Nephron progenitor cell (in vitro differentiated cells): ENCODE results near the gene ATP1A1.

Experiments
- DNase-seq: peaks from one replicate; pipeline ENCODE4 v3.0.0; 2021
- H3K27ac Mint-ChIP-seq: 2 replicates; pipeline ENCODE4 v1.8.0; 2021; ENCODE audit warnings: mild to moderate bottlenecking, moderate library complexity, mixed read lengths
- H3K27me3 Mint-ChIP-seq: 2 replicates; pipeline ENCODE4 v1.8.0; 2021; ENCODE audit warnings: mild to moderate bottlenecking, low read depth, mixed read lengths; ENCODE audit not compliant: poor library complexity
- H3K36me3 Mint-ChIP-seq: 2 replicates; pipeline ENCODE4 v1.8.0; 2021; ENCODE audit warnings: low read depth, mixed read lengths
- H3K4me1 Mint-ChIP-seq: 2 replicates; pipeline ENCODE4 v1.8.0; 2021; ENCODE audit warnings: mixed read lengths
- H3K4me3 Mint-ChIP-seq: 2 replicates; pipeline ENCODE4 v1.8.0; 2021; ENCODE audit warnings: mild to moderate bottlenecking, moderate library complexity, mixed read lengths
- H3K9me3 Mint-ChIP-seq: 2 replicates; pipeline ENCODE4 v1.8.0; 2021; ENCODE audit warnings: mild to moderate bottlenecking, moderate library complexity, mixed read lengths
- TF ChIP-seq, protein P1 (sequence below): fragments of 200-600 bp; sonication (generic); IDR thresholded peaks from 2 replicates; pipeline ENCODE4 v1.5.0; 2021; ENCODE audit warnings: antibody characterized with exemption

Gene ATP1A1

DNA sequence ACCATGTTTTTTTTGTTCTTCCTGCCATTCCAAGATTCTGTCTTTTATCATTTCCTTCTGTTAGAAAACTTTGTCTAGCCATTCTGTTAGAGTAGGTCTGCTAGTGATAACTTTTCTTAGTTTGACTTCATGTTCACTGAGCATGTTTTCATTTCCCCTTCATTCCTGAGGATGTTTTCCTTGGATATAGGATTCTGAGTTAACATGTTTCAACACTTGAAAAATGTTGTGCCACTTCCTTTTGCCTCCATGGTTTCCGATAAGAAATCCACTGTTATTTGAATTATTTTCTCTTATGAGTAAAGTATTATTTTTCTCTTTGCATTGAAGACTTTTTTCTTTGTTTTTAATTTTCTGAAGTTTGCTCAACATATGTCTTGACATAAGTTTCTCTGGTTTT, 66.7 kb downstream of the ATP1A1 start:
- peaks cover 13% of the 10 kb centered on the region for H3K27me3 Mint-ChIP-seq
- H3K4me1 Mint-ChIP-seq, result no peaks in the 10 kb centered on the region
- TF ChIP-seq, protein P1, sequence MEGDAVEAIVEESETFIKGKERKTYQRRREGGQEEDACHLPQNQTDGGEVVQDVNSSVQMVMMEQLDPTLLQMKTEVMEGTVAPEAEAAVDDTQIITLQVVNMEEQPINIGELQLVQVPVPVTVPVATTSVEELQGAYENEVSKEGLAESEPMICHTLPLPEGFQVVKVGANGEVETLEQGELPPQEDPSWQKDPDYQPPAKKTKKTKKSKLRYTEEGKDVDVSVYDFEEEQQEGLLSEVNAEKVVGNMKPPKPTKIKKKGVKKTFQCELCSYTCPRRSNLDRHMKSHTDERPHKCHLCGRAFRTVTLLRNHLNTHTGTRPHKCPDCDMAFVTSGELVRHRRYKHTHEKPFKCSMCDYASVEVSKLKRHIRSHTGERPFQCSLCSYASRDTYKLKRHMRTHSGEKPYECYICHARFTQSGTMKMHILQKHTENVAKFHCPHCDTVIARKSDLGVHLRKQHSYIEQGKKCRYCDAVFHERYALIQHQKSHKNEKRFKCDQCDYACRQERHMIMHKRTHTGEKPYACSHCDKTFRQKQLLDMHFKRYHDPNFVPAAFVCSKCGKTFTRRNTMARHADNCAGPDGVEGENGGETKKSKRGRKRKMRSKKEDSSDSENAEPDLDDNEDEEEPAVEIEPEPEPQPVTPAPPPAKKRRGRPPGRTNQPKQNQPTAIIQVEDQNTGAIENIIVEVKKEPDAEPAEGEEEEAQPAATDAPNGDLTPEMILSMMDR, result no peak
- H3K36me3 Mint-ChIP-seq, result no peaks in the 10 kb centered on the region
- no peak for DNase-seq
- H3K9me3 Mint-ChIP-seq, result no peaks in the 10 kb centered on the region
- no peak overlapping the region for H3K27ac Mint-ChIP-seq
- H3K4me3 Mint-ChIP-seq, result no peak overlapping the region

DNA sequence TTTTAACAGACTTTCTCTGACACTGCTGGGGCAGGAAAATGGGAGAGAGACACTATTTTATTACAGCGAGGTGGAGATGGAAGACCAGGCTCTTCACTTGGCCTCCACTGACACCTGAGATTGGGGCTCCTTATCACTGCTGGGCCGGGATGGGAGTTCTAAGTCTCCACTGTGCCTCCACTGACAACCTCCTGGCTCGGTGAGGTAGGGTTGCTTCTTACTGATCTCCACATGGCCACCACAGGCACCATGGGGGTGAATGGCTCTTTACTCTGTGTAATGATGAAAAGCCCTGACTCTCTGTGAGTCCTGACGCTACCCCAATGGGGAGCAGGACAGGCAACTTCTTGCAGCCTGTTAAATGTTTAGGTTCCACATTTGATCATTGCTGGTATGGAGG, 67.7 kb downstream of the ATP1A1 start:
- Mint-ChIP-seq H3K27ac (no peak overlapping the region), H3K36me3 (no peaks in the 10 kb centered on the region), H3K4me3 (no peak overlapping the region), H3K4me1 (peaks cover 10% of the 10 kb centered on the region), H3K27me3 (peaks cover 13% of the 10 kb centered on the region), H3K9me3 (no peaks in the 10 kb centered on the region)
- no peak for DNase-seq
- TF ChIP-seq, protein P1, result no peak

DNA sequence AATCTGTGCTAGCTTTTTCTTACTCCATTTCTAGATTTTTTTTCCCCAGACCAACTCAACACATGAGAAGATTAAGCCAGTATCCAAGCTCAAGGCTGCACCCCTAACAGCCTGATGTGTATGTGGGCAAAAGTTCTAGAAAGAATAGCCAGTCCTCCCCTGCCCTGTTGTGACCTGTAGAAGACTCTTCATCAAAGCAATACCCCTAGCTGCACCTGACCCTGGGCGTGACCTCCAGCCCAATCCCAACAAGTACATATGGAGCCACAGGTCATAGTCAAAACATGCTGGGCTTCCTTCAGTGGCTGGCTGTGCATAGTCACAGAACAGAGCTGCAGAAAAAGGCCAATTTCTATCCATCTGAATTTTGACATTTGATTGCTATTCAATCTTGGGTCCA, 72.5 kb downstream of the ATP1A1 start:
- H3K4me1 Mint-ChIP-seq, result peaks cover 26% of the 10 kb centered on the region
- H3K9me3 Mint-ChIP-seq, result no peaks in the 10 kb centered on the region
- peaks cover 11% of the 10 kb centered on the region for H3K27me3 Mint-ChIP-seq
- no peak overlapping the region for H3K4me3 Mint-ChIP-seq
- no peaks in the 10 kb centered on the region for H3K36me3 Mint-ChIP-seq
- no peak overlapping the region for H3K27ac Mint-ChIP-seq
- no peak for DNase-seq
- TF ChIP-seq, protein P1, result no peak

DNA sequence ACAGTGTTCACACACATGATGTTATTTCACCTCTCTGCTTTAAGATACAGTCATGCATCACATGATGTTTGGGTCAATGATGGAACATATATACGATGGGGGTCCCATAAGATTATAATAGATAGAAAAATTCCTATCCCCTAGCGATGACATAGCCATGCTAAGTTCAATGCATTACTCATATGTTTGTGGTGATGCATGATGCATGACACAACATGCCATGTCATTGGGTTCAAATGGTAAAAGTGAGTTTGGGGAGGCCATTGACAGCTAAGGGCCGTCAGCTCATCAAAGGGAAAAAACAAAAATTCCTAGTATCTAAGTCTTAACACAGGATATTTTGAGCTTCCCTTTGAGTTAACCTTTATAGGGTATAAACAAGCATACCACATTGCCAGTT, 73.6 kb downstream of the ATP1A1 start:
- H3K4me1 Mint-ChIP-seq, result peaks cover 34% of the 10 kb centered on the region
- no peak for DNase-seq
- H3K36me3 Mint-ChIP-seq, result no peaks in the 10 kb centered on the region
- H3K27me3 Mint-ChIP-seq, result peaks cover 13% of the 10 kb centered on the region
- H3K4me3 Mint-ChIP-seq, result no peak overlapping the region
- TF ChIP-seq, protein P1, result no peak
- H3K27ac Mint-ChIP-seq, result no peak overlapping the region
- H3K9me3 Mint-ChIP-seq, result no peaks in the 10 kb centered on the region

DNA sequence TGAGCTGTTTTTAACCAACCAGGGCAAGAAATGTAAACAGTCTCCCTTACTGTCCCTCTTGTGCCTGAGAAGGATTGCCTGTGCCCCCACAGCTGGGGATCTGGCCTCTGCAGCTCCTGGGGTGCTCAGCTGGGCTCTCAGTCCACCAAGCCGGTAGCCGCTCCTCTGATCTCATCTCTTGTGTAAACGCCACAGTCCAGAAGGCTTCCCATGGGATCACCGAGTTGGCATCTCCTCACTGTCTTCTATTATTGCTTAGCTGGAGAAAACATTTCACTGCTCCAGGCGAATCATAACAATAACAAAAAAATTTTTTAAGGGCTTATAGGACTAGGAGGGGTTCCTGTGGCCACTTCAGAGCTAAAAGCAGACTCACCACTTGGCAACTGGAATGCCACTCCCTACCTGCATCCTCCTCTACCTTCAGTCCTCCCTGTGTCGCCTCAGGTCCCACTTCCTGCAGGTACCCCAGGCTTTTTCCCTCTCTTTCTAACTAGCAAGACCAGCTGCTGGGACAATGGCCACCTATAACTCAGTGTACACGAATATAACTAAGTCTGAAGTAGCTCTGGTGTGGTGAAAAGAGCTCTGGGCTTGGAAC, 75.8 kb downstream of the ATP1A1 start:
- H3K36me3 Mint-ChIP-seq, result no peaks in the 10 kb centered on the region
- peaks cover 54% of the 10 kb centered on the region for H3K4me1 Mint-ChIP-seq
- TF ChIP-seq, protein P1, result no peak
- DNase-seq, result no peak
- H3K9me3 Mint-ChIP-seq, result no peaks in the 10 kb centered on the region
- H3K27ac Mint-ChIP-seq, result no peak overlapping the region
- no peak overlapping the region for H3K4me3 Mint-ChIP-seq
- peaks cover 13% of the 10 kb centered on the region for H3K27me3 Mint-ChIP-seq

DNA sequence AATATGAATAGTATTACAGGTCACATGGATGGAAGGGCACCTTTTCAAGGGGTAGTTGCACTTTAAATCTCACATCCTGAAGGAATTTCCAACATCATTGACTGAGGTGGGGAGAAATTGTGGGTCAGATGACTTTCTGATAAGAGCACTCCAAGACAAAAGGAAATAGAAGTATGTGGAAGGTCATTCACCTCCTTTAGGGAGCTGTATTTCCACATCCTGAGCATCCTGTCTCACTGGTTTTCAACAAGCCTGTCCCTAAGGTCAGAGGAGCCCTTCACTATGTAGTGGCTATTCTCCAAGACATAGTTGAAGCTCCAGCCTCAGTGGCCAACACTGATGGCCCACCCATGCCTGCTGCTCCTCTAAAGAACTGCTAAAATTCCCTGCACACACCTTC, 76.5 kb downstream of the ATP1A1 start:
- Mint-ChIP-seq H3K27me3 (peaks cover 13% of the 10 kb centered on the region), H3K4me1 (peaks cover 61% of the 10 kb centered on the region), H3K27ac (no peak overlapping the region), H3K36me3 (no peaks in the 10 kb centered on the region), H3K9me3 (no peaks in the 10 kb centered on the region), H3K4me3 (no peak overlapping the region)
- DNase-seq, result no peak
- TF ChIP-seq, protein P1, result no peak
